H1 (cell line): Measurements from ENCODE around the gene SYCE3. TPM values are rescaled to one million over a fixed set of nuclear protein-coding genes. Genes with fewer than 3 reads are reported as not detected.
"Not testable (repeated sequence)": the region's sequence is repeated elsewhere in the genome, so short reads cannot be mapped to it uniquely, and the experiment has no call there.

Experiments used
- CTCF ChIA-PET: fragments of 300-600 bp; sonication (Branson Sonifier 250); formaldehyde crosslinking; loops from one replicate; lab custom pipeline; 2021; ENCODE audit not compliant: partially characterized antibody; lab: Charles Lee
- POLR2A ChIA-PET: fragments of 300-600 bp; sonication (Branson Sonifier 250); formaldehyde crosslinking; loops from one replicate; lab custom pipeline; 2021; ENCODE audit warnings: inconsistent platforms; ENCODE audit not compliant: partially characterized antibody; lab: Charles Lee
- DNase-seq, 2 experiments: peaks; one replicate each; pipeline versions ENCODE4 v3.0.0 to v3.0.0-alpha.2; 2010 to 2022; ENCODE audit warnings: low spot score in 2 of 2, low read depth in 1 of 2, mixed read lengths in 1 of 2
- FAIRE-seq: peaks from 2 replicates; lab custom pipeline; 2011; peaks lifted over from hg19 to GRCh38; lab: Jason Lieb, UNC
- H2AFZ ChIP-seq: 2 replicates; pipeline ENCODE4 v1.8.1; 2012; ENCODE audit warnings: low read length, inconsistent platforms
- H2AK5ac ChIP-seq: 2 replicates; pipeline ENCODE4 v1.6.1; 2013; ENCODE audit warnings: low read depth, low read length
- H2BK120ac ChIP-seq: replicated peaks from 2 replicates; pipeline ENCODE3; 2013; ENCODE audit warnings: low read depth, low read length, inconsistent platforms
- H2BK12ac ChIP-seq: 2 replicates; pipeline ENCODE4 v1.6.1; 2013; ENCODE audit warnings: low read depth, low read length
- H2BK15ac ChIP-seq: 2 replicates; pipeline ENCODE4 v1.6.1; 2013; ENCODE audit warnings: low read length
- H2BK20ac ChIP-seq: 2 replicates; pipeline ENCODE4 v1.6.1; 2013; ENCODE audit warnings: low read length
- H2BK5ac ChIP-seq: 2 replicates; pipeline ENCODE4 v1.6.1; 2013; ENCODE audit warnings: low read depth, low read length
- H3K14ac ChIP-seq: 2 replicates; pipeline ENCODE4 v1.6.1; 2013; ENCODE audit warnings: inconsistent platforms; ENCODE audit not compliant: insufficient read length
- H3K18ac ChIP-seq: 2 replicates; pipeline ENCODE4 v1.6.1; 2013; ENCODE audit warnings: low read length; ENCODE audit errors: extremely low read depth
- H3K23ac ChIP-seq: 2 replicates; pipeline ENCODE4 v1.6.1; 2013; ENCODE audit warnings: inconsistent platforms; ENCODE audit not compliant: insufficient read length
- H3K23me2 ChIP-seq: 2 replicates; pipeline ENCODE4 v1.6.1; 2013; ENCODE audit warnings: low read depth, low read length
- H3K27ac ChIP-seq: 2 replicates; pipeline ENCODE4 v1.6.1; 2011; ENCODE audit warnings: low read depth, low read length, inconsistent platforms
- H3K27me3 ChIP-seq, 4 experiments: replicated peaks in 1 of 4; 1 replicate in 1 of 4; 2 replicates in 3 of 4; pipeline versions ENCODE4 v1.6.1 to v1.8.1; 2011 to 2013; ENCODE audit warnings: low read length in 3 of 4, mild to moderate bottlenecking in 3 of 4, inconsistent platforms in 2 of 4, mixed read lengths in 2 of 4, moderate library complexity in 1 of 4; ENCODE audit not compliant: control insufficient read depth in 3 of 4, insufficient read depth in 3 of 4; ENCODE audit errors: extremely low read depth in 1 of 4
- H3K36me3 ChIP-seq, 4 experiments: 2 replicates each; pipeline versions ENCODE4 v1.6.1 to v1.8.1; 2011 to 2013; ENCODE audit warnings: mild to moderate bottlenecking in 4 of 4, low read length in 3 of 4, moderate library complexity in 2 of 4, control low read depth in 1 of 4, inconsistent platforms in 1 of 4; ENCODE audit not compliant: insufficient read depth in 4 of 4, control insufficient read depth in 2 of 4
- H3K4ac ChIP-seq: replicated peaks from 2 replicates; pipeline ENCODE3; 2013; ENCODE audit warnings: low read length, low read depth, mixed read lengths, inconsistent platforms; ENCODE audit not compliant: insufficient read length
- H3K4me1 ChIP-seq, 4 experiments: replicated peaks in 1 of 4; 1 replicate in 1 of 4; 2 replicates in 3 of 4; pipeline versions ENCODE4 v1.6.1 to v1.8.1; 2011 to 2013; ENCODE audit warnings: low read length in 3 of 4, inconsistent platforms in 2 of 4, mixed read lengths in 1 of 4; ENCODE audit not compliant: insufficient read depth in 4 of 4, control insufficient read depth in 3 of 4
- H3K4me2 ChIP-seq, 2 experiments: 2 replicates each; pipeline versions ENCODE4 v1.6.1 to v1.8.1; 2011 to 2013; ENCODE audit warnings: low read depth in 2 of 2, low read length in 2 of 2, control low read depth in 1 of 2, inconsistent platforms in 1 of 2, mild to moderate bottlenecking in 1 of 2; ENCODE audit not compliant: insufficient read depth in 1 of 2
- H3K4me3 ChIP-seq, 4 experiments: fragments of 200-600, 300-600 bp in 1 of 4; sonication (generic), shearing (Covaris generic), sonication (Bioruptor Twin) in 1 of 4; 2 replicates each; pipeline versions ENCODE4 v1.5.1 to v1.8.1; 2011 to 2016; ENCODE audit warnings: low read length in 4 of 4, low read depth in 3 of 4, control low read depth in 2 of 4, inconsistent platforms in 2 of 4, mild to moderate bottlenecking in 2 of 4, mixed read lengths in 1 of 4, moderate library complexity in 1 of 4; ENCODE audit not compliant: insufficient read depth in 2 of 4; ENCODE audit errors: extremely low read depth in 1 of 4
- H3K56ac ChIP-seq: replicated peaks from 2 replicates; pipeline ENCODE3; 2013; ENCODE audit warnings: low read depth, mild to moderate bottlenecking, mixed read lengths, low read length, inconsistent platforms; ENCODE audit not compliant: insufficient read length
- H3K79me1 ChIP-seq: 2 replicates; pipeline ENCODE4 v1.6.1; 2013; ENCODE audit warnings: low read depth, low read length, control low read depth
- H3K79me2 ChIP-seq, 2 experiments: 2 replicates each; pipeline versions ENCODE4 v1.6.1 to v1.8.1; 2012 to 2013; ENCODE audit warnings: low read length in 2 of 2, mild to moderate bottlenecking in 2 of 2, inconsistent platforms in 1 of 2; ENCODE audit not compliant: insufficient read depth in 2 of 2, control insufficient read depth in 1 of 2
- H3K9ac ChIP-seq, 4 experiments: replicated peaks in 1 of 4; 1 replicate in 1 of 4; 2 replicates in 3 of 4; pipeline versions ENCODE4 v1.6.1 to v1.8.1; 2011 to 2013; ENCODE audit warnings: low read depth in 3 of 4, low read length in 3 of 4, control low read depth in 2 of 4, mild to moderate bottlenecking in 2 of 4, moderate library complexity in 2 of 4, inconsistent platforms in 1 of 4; ENCODE audit errors: extremely low read depth in 1 of 4
- H3K9me3 ChIP-seq, 2 experiments: 2 replicates each; pipeline versions ENCODE4 v1.6.1 to v1.8.1; 2012 to 2013; ENCODE audit warnings: mild to moderate bottlenecking in 2 of 2, moderate library complexity in 2 of 2, control low read depth in 1 of 2, inconsistent platforms in 1 of 2, low read depth in 1 of 2, low read length in 1 of 2, mixed read lengths in 1 of 2; ENCODE audit not compliant: insufficient read depth in 2 of 2
- H4K20me1 ChIP-seq, 2 experiments: replicated peaks in 1 of 2; 2 replicates each; pipeline versions ENCODE3 to v1.8.1; 2011 to 2013; ENCODE audit warnings: inconsistent platforms in 2 of 2, low read length in 2 of 2, mild to moderate bottlenecking in 1 of 2; ENCODE audit not compliant: insufficient read depth in 2 of 2, control insufficient read depth in 1 of 2
- H4K5ac ChIP-seq: 2 replicates; pipeline ENCODE4 v1.6.1; 2013; ENCODE audit warnings: low read length, low read depth, mixed read lengths, inconsistent platforms; ENCODE audit not compliant: insufficient read length
- H4K8ac ChIP-seq: 2 replicates; pipeline ENCODE4 v1.8.0; 2013; ENCODE audit warnings: mild to moderate bottlenecking, moderate library complexity, low read length, inconsistent platforms; ENCODE audit not compliant: insufficient read depth; ENCODE audit errors: extremely low read depth
- H4K91ac ChIP-seq: replicated peaks from 2 replicates; pipeline ENCODE3; 2013; ENCODE audit warnings: low read length, mixed read lengths, inconsistent platforms; ENCODE audit not compliant: insufficient read length
- SRF ChIP-seq: IDR thresholded peaks from 2 replicates; pipeline ENCODE4 v1.6.1; 2011; ENCODE audit warnings: mild to moderate bottlenecking, low read depth, low read length, moderate library complexity
- WGBS, 2 experiments: shearing (Covaris generic) in 1 of 2; methylation state at CpG; one replicate each; pipeline versions ENCODE4 v1.1.6 to v1.1.7; 2013 to 2015; ENCODE audit warnings: low lambda C conversion rate in 2 of 2, mixed read lengths in 2 of 2, inconsistent platforms in 1 of 2, low coverage in 1 of 2, missing lambda C conversion rate in 1 of 2; ENCODE audit not compliant: insufficient replicate concordance in 2 of 2, insufficient coverage in 1 of 2, insufficient read length in 1 of 2; ENCODE audit errors: extremely low coverage in 1 of 2, missing lambda C conversion rate in 1 of 2; 5-methylcytosine and 5-hydroxymethylcytosine counted together
- polyA plus RNA-seq, 7 experiments: library from polyadenylated mRNA; depleted of rRNA in 3 of 7; stranded (reverse) in 5 of 7; unstranded in 2 of 7; fragments of >200 nt in 5 of 7; fragments of 200-250 nt in 2 of 7; gene quantifications; 1 replicate in 5 of 7; 2 replicates in 1 of 7; 4 replicates in 1 of 7; pipeline versions ENCODE4 v1.2.1 to v1.2.3, GENCODE V29; 2011 to 2013; ENCODE audit warnings: missing spikeins in 2 of 7, mixed read lengths in 2 of 7
- total RNA-seq: library from RNA; stranded (reverse); fragmentation: NEBNext Ultra II Directional; extraction: Animal tissue kit (Norgen Biotek cat#: 25700); gene quantifications from 2 replicates; pipeline ENCODE4 v1.2.1, GENCODE V29; 2021

The SYCE3 gene
- total and polyA plus RNA-seq, 2 of the 8 experiments (the other 6 are each of a cell fraction or from before 2014, with no cell fraction given) = 1.9 TPM; not detected in 1

- not testable (repeated sequence) for H3K4me2 ChIP-seq
- CTCF ChIA-PET = interaction anchor here (0.9 to 1.2 kb wide), 3 partner anchors 8 to 82 kb away, joined by 3 to 5 read pairs (median 5); partner anchors contain the start of gene SCO2
- WGBS, 2 experiments = 87% methylated on average over 21 of the region's 21 CpGs; no CpG with 5 or more reads in 1 of the 2 experiments
These were observed 28.6 kb downstream of the SYCE3 start for GRCh38 chr22:50533856-50534711.

More at GRCh38 chr22:50533856-50534711, 28.6 kb downstream of the SYCE3 start:
- peak; percentile 83 for TF ChIP-seq SRF
- H3K9ac ChIP-seq, H3K9me3 ChIP-seq, H4K8ac ChIP-seq, H3K23ac ChIP-seq, H3K56ac ChIP-seq, H2BK20ac ChIP-seq, H4K91ac ChIP-seq, H3K36me3 ChIP-seq, H2AK5ac ChIP-seq, H3K4ac ChIP-seq, H2AFZ ChIP-seq, H3K79me1 ChIP-seq, H4K20me1 ChIP-seq, FAIRE-seq, H2BK5ac ChIP-seq, H3K4me3 ChIP-seq, H3K14ac ChIP-seq, H4K5ac ChIP-seq, H2BK15ac ChIP-seq, H3K27ac ChIP-seq, DNase-seq, H3K18ac ChIP-seq, POLR2A ChIA-PET, H2BK120ac ChIP-seq, H3K79me2 ChIP-seq, H2BK12ac ChIP-seq: not testable (repeated sequence)
- peaks cover 18% of the 10 kb centered on the region; the same call in 1 of the 2 replicates for H3K23me2 ChIP-seq
- peaks cover 35 to 45% (median 42%) of the 10 kb centered on the region in 4 experiments for H3K27me3 ChIP-seq
- peaks cover 0 to 14% (median 5%) of the 10 kb centered on the region in 4 experiments; a peak in 5 of 7 replicates for H3K4me1 ChIP-seq
